Measurements from ENCODE around the gene CH25H.

CH25H gene

DNA sequence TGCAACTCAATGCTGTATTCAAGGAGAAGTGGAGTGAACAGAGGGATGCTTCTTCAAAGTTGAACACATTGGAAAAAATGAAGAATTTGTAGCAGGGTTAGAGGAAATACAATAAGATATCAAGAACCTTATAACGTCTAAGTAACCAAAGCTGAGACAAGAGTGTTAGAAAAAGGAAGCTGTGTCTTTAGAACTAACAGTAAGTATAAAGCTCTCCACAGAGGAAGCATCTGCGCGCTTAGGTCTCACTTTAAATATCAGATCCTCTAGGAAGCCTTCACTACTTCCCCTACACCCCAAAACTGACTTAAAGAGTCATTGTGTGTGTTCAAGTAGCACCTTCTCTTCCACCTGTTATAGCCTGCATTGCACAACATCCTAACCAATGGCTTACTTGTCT lies 43.0 kb downstream of the CH25H start:
- H3K36me3 ChIP-seq, result no peaks in the 10 kb centered on the region
- H3K9me3 ChIP-seq (replicated peaks in 1 of 11), result no peaks in the 10 kb centered on the region
- peak overlapping the region in 2 of 11 experiments; percentile 41 to 55; a peak in 3 of 22 replicates for H3K27ac ChIP-seq
- peaks cover 0 to 37% (median 7%) of the 10 kb centered on the region in 10 experiments; a peak in 10 of 20 replicates for H3K4me1 ChIP-seq
- H4K20me1 ChIP-seq, result no peaks in the 10 kb centered on the region
- H3K27me3 ChIP-seq, result no peaks in the 10 kb centered on the region
- peak overlapping the region in 7 of 11 experiments; percentile 8 to 69 (median 33); a peak in 7 of 22 replicates for H3K4me2 ChIP-seq
- TF ChIP-seq Cebpa-rat (IDR thresholded peaks at IDR 0.05), result no peak
- no peak overlapping the region for H3K4me3 ChIP-seq
- peak overlapping the region in 1 of 11 experiments; percentile 11; a peak in 1 of 22 replicates for H3K9ac ChIP-seq

DNA sequence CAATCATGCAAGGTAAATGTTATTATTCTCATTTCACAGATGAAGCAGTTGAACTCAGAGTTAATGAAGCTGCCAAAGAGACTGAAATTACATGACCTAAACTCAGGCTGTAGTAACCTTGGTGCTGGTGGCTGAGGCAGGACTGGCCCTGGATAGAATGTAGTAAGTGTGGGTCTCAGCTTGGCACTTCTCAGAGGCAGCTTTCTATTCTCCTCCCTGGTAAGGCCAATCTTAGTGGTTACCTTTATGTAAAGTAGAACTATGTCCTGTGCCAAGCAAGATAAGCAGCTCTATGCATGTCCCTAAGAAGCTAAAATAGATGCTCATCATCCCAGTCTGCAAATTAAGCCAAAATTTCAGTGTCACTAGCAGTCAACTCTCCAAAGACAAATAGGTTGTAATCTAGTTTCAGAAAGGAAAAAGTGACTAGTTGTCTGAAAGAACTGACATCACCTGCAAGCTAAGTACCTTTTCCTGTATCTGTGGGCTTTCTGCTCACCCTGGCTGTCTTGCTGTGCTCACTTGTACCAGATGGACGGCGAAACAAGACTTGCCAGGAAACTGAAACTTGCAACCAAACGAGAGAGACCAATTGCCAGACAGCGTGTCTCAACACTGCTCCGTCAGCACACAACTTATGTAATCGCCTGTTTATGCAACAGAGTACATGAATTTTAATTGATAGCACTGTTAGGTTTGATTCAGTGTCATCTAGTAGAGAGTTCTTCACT lies 43.7 kb downstream of the CH25H start:
- H4K20me1 ChIP-seq, result no peaks in the 10 kb centered on the region
- H3K4me1 ChIP-seq, result peaks cover 0 to 41% (median 7%) of the 10 kb centered on the region in 10 experiments; a peak in 10 of 20 replicates
- TF ChIP-seq Cebpa-rat (IDR thresholded peaks at IDR 0.05), result no peak
- peak overlapping the region in 1 of 11 experiments; percentile 11; a peak in 1 of 22 replicates for H3K9ac ChIP-seq
- H3K4me3 ChIP-seq, result no peak overlapping the region
- no peaks in the 10 kb centered on the region for H3K27me3 ChIP-seq
- H3K36me3 ChIP-seq, result no peaks in the 10 kb centered on the region
- H3K4me2 ChIP-seq, result peak overlapping the region in 8 of 11 experiments; percentile 2 to 69 (median 27); a peak in 8 of 22 replicates
- no peaks in the 10 kb centered on the region for H3K9me3 ChIP-seq (replicated peaks in 1 of 11)
- H3K27ac ChIP-seq, result peak overlapping the region in 2 of 11 experiments; percentile 41 to 55; a peak in 3 of 22 replicates

DNA sequence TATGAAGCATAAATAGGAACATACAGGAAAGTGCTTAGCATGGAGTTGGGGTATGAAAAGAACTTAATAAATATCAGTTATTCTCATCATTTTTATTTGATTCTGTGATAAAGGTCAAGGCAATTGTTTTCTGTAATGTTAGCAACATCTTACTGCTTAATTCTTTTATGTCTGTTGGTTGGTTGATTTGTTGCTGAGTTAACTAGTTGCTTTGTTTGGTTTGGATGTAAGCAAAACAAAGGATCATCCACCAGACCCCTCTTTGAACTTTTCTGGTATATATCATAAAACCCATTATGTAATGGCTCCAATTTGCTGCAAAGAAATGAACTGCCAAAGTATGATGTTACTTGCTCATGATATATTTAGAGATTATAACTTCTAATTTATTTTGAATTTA lies 44.5 kb downstream of the CH25H start:
- H3K4me3 ChIP-seq, result no peak overlapping the region
- no peaks in the 10 kb centered on the region for H3K27me3 ChIP-seq
- peaks cover 0 to 38% (median 7%) of the 10 kb centered on the region in 10 experiments; a peak in 10 of 20 replicates for H3K4me1 ChIP-seq
- H3K27ac ChIP-seq, result no peak overlapping the region
- H3K36me3 ChIP-seq, result no peaks in the 10 kb centered on the region
- H3K9ac ChIP-seq, result no peak overlapping the region
- no peak overlapping the region; a peak in 2 of 22 replicates for H3K4me2 ChIP-seq
- no peak for TF ChIP-seq Cebpa-rat (IDR thresholded peaks at IDR 0.05)
- H3K9me3 ChIP-seq (replicated peaks in 1 of 11), result no peaks in the 10 kb centered on the region
- H4K20me1 ChIP-seq, result no peaks in the 10 kb centered on the region

DNA sequence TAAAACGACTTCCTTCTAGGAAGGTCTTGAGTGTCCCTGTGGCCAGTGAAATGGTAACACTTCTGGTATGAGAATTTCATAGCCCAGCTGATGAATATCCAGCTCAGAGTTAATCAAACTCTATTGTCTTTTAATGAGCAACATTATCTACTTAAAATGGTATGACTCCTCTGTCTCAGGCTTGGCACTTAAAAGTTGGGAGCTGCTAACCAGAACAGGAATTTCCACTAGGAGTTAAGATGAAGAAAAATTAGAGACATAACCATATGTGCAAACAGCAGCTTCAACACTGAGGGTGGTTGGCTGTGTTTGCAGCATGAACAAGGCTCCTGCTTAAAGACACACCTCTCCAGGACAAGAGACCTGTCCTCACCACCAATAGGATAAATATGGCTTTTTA lies 46.8 kb downstream of the CH25H start:
- H3K9ac ChIP-seq, result no peak overlapping the region
- no peaks in the 10 kb centered on the region for H3K36me3 ChIP-seq
- no peaks in the 10 kb centered on the region for H3K9me3 ChIP-seq (replicated peaks in 1 of 11)
- H3K27me3 ChIP-seq, result no peaks in the 10 kb centered on the region
- H3K27ac ChIP-seq, result no peak overlapping the region
- no peaks in the 10 kb centered on the region for H4K20me1 ChIP-seq
- H3K4me2 ChIP-seq, result no peak overlapping the region
- H3K4me3 ChIP-seq, result no peak overlapping the region
- H3K4me1 ChIP-seq, result peaks cover 0 to 61% (median 7%) of the 10 kb centered on the region in 10 experiments; a peak in 10 of 20 replicates
- TF ChIP-seq Cebpa-rat (IDR thresholded peaks at IDR 0.05), result no peak

DNA sequence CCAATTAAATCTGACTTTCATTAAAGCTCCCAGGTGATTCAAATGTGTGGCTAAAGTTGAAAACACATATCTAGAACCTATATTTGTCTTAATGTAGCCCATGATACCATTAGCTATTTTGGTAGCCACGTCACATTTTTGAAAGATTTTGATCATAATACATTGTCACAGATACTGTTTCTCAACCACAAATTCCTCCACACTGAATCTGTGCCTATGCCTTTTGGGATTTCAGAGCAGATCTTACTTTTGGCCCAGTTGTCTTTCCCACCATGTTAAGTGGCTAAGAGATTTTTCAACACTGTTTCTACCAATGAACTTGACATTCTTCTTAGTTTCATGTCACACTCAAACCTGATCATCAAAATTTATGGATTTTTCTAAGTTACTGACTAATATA lies 47.4 kb downstream of the CH25H start:
- H3K36me3 ChIP-seq, result no peaks in the 10 kb centered on the region
- H3K9ac ChIP-seq, result no peak overlapping the region
- H4K20me1 ChIP-seq, result no peaks in the 10 kb centered on the region
- H3K4me1 ChIP-seq, result peaks cover 0 to 61% (median 7%) of the 10 kb centered on the region in 10 experiments; a peak in 10 of 20 replicates
- no peak overlapping the region for H3K4me2 ChIP-seq
- H3K27me3 ChIP-seq, result no peaks in the 10 kb centered on the region
- H3K9me3 ChIP-seq (replicated peaks in 1 of 11), result no peaks in the 10 kb centered on the region
- H3K4me3 ChIP-seq, result no peak overlapping the region
- H3K27ac ChIP-seq, result no peak overlapping the region
- no peak for TF ChIP-seq Cebpa-rat (IDR thresholded peaks at IDR 0.05)

DNA sequence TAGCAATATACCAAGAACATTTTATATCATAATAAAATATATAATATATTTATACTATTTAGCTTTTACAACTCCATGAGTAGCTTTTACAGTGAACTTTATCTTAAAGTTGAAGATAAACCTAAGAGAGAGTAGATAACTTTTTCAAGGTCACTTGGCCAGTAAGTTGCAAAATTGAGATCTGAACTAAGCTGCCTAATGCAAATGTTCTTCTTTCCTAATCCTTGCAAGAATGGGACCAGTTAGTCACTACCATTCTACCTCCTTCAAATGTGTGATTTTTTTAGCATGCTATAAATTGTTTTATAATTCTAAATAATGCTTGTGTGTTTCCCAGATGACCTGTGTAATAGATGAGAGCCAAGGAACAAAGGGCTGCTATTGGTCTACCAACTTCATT lies 47.8 kb downstream of the CH25H start:
- Histone ChIP-seq H3K4me3 (no peak overlapping the region), H3K4me1 (peaks cover 0 to 56% (median 7%) of the 10 kb centered on the region in 10 experiments; a peak in 10 of 20 replicates), H3K9me3 (replicated peaks in 1 of 11) (no peaks in the 10 kb centered on the region), H3K4me2 (no peak overlapping the region), H3K27ac (no peak overlapping the region), H3K27me3 (no peaks in the 10 kb centered on the region), H4K20me1 (no peaks in the 10 kb centered on the region), H3K9ac (no peak overlapping the region), H3K36me3 (no peaks in the 10 kb centered on the region)
- TF ChIP-seq Cebpa-rat (IDR thresholded peaks at IDR 0.05), result no peak

DNA sequence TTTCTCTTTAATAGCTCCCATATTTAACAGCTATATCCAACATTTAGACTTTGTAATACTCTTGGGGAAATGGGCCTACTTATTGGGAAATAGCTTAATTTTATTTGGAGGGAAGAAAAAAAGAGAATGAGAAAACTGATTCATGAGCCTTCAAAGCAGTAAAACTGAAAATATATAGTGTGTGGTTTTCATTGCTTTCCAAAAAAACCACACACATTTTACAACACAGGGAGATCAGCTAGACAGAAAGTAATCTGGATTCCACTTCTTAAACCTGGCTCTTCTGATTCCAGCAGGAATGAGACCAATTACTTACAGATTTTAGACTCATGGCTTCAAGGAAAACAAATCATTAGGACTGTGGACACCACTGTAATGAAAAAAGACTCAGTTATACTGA lies 48.7 kb downstream of the CH25H start:
- Histone ChIP-seq H3K27ac (no peak overlapping the region), H4K20me1 (no peaks in the 10 kb centered on the region), H3K36me3 (no peaks in the 10 kb centered on the region), H3K9me3 (replicated peaks in 1 of 11) (no peaks in the 10 kb centered on the region), H3K4me3 (no peak overlapping the region), H3K9ac (no peak overlapping the region), H3K27me3 (no peaks in the 10 kb centered on the region), H3K4me1 (peaks cover 0 to 48% (median 0%) of the 10 kb centered on the region in 10 experiments; a peak in 7 of 20 replicates), H3K4me2 (peak overlapping the region in 3 of 11 experiments; percentile 0 to 33 (median 28); a peak in 4 of 22 replicates)
- TF ChIP-seq Cebpa-rat (IDR thresholded peaks at IDR 0.05), result no peak

DNA sequence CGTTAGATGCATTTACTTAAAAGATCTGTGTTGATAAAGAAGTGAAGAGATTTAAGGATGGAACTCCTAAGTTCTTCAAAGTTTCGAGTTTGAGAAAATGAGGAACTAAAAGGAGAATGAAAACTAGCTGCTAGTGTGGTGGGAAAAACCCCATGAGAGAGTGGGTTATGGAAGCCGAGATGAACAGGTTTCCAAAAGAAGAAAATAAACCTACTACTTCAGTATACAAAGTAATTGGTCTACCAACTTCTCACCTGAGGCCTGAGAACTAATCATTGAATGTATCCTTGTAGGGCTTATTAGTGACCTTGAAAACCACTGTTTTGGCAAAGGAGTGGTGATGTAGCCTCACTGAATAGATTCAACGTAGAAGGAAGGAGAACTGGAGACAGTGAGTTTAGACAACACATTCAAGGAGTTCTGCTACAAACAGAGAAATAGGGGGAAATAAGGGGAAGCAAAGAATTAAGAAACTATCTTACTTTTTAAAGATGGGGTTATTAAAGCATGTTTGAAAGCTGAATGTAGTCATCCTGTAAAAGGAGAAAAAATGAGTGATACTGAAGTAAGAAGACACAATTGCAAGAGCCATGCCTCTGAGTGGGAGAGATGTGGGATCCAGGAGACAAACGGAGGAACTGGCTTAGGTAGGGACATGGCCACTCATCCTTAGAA lies 50.8 kb downstream of the CH25H start:
- Histone ChIP-seq H3K36me3 (no peaks in the 10 kb centered on the region), H3K9me3 (replicated peaks in 1 of 11) (no peaks in the 10 kb centered on the region), H4K20me1 (no peaks in the 10 kb centered on the region), H3K27ac (peak overlapping the region in 4 of 11 experiments; percentile 18 to 71 (median 50); a peak in 6 of 22 replicates), H3K27me3 (no peaks in the 10 kb centered on the region), H3K4me3 (peak overlapping the region in 1 of 10 experiments; percentile 5; a peak in 2 of 20 replicates), H3K9ac (peak overlapping the region in 2 of 11 experiments; percentile 25 to 60; a peak in 2 of 22 replicates), H3K4me1 (peaks cover 0 to 51% (median 0%) of the 10 kb centered on the region in 10 experiments; a peak in 7 of 20 replicates), H3K4me2 (peak overlapping the region in 5 of 11 experiments; percentile 5 to 82 (median 51); a peak in 8 of 22 replicates)
- no peak for TF ChIP-seq Cebpa-rat (IDR thresholded peaks at IDR 0.05)
